Bone marrow (tissue), 2 donors: ENCODE measurements around the gene ZSWIM4.
"Not testable (repeated sequence)": the region's sequence is repeated elsewhere in the genome, so short reads cannot be mapped to it uniquely, and the experiment has no call there.

Experiments
- DNase-seq, 2 donors: peaks; one replicate each; lab custom pipeline; 2025; lab: John Stamatoyannopoulos, UW

The ZSWIM4 gene

GRCh38 chr19:13849991-13850909 lies 55.0 kb downstream of the ZSWIM4 start:
- DNase-seq, result peak in 1 of 2 donors; percentile 66

DNA sequence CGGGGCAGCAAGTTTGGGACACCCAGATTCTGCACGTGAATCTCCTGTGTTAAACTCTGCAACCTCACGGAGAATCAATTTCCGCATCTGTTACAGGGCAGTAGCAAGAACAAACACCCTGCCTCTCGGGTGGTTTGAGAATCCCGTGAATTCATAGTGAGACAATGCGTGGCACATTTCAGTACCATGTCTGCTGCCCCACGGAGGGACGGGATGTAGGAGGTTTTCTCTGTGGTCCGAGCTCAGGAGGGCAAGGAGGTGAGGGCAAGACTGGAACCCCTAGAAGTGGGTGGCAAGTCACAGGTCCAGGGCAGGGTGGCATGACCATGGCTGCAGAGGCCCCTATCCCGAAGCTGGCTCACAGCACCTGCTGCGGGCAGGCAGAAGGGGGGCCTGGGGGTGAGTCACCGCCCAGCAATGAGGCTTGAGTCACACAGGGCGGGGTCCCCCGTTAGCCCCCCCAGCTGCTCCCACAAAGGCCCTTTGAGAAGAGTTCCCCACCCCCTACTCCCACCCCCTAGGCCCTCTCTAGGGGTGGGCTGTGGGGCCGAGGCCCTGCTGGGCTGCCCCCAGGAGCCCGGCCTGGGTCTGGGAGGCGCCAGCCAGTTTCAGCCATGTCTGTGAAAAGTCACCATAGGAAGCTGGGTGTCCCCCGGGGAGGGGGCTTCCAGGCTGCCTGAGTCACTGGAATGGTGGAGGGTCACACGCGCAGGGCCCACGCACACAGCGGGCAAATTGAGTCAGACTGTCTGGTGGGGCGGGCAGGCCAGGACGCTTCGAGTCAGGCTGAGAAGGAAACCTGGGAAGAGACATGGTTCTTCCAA lies 55.9 kb downstream of the ZSWIM4 start:
- DNase-seq, result peak; percentile 70 to 88

GRCh38 chr19:13851734-13852114 lies 56.5 kb downstream of the ZSWIM4 start:
- DNase-seq, result not testable (repeated sequence)

DNA sequence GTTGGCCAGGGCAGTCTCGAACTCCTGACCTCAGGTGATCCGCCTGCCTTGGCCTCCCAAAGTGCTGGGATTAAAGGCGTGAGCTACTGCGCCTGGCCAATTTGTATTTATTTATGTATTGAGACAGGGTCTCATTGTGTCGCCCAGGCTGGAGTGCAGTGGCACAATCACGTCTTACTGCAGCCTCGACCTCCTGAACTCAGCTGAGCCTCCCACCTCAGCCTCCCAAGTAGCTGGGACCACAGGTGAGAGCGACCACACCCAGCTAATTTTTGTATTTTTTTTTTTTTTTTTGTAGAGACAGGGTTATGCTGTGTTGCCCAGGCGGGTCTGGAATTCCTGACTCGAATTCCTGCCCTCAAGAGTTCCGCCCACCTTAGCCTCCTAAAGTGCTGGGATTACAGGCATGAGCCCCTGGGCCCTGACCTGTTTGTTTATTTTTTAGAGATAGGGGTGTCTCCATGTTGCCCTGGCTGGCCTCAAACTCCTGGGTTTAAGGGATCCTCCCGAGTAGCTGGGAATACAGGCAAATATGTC lies 57.0 kb downstream of the ZSWIM4 start:
- DNase-seq, result not testable (repeated sequence)

DNA sequence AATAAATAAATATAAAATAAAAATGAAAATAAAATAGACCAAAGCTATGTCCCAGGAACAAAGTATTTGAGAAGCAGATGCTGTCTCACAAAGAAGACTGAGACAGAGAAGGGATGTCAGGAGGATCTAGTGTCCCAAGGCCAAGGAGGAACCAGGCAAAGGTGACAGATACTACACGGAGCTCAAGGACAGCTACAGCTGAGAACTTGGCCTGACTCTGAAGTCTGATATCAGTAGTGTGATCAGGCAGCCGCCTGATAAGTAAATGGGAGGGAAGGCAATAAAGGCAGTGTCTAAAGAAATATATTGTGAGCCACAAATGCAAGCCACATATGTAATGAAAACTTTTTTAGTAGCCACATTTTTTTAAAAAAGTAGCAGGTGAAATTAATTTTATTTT lies 61.3 kb downstream of the ZSWIM4 start:
- no peak for DNase-seq

DNA sequence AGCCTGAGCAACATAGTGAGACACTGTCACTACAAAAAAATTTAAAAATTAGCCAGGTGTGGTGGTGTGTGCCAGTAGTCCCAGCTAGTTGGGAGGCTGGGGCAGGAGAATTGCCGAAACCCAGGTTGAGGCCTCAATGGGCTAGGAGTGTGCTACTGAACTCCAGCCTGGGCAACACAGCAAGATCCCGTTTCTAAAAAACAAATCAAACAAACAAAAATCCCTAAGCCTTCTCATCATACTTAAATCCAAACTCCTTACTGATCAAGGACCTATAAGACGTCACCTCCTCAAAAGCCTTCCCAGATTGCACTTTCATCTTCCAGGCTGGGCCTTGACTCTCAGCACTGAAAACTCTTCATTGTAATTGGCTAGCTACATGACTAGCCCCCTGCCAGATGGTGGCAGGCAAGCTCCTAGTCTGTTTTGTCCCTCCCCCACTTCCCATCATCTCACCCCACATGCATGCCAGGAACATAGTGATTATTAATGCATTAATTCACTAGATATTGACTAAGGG lies 64.2 kb downstream of the ZSWIM4 start:
- peak in 1 of 2 donors; percentile 26 for DNase-seq

- no peak for DNase-seq
Observed at GRCh38 chr19:13860679-13861391, 65.6 kb downstream of the ZSWIM4 start.

GRCh38 chr19:13861392-13861713 lies 66.1 kb downstream of the ZSWIM4 start:
- peak; percentile 67 to 86 for DNase-seq

GRCh38 chr19:13861714-13862531 lies 66.7 kb downstream of the ZSWIM4 start:
- peak; percentile 88 to 89 for DNase-seq

DNA sequence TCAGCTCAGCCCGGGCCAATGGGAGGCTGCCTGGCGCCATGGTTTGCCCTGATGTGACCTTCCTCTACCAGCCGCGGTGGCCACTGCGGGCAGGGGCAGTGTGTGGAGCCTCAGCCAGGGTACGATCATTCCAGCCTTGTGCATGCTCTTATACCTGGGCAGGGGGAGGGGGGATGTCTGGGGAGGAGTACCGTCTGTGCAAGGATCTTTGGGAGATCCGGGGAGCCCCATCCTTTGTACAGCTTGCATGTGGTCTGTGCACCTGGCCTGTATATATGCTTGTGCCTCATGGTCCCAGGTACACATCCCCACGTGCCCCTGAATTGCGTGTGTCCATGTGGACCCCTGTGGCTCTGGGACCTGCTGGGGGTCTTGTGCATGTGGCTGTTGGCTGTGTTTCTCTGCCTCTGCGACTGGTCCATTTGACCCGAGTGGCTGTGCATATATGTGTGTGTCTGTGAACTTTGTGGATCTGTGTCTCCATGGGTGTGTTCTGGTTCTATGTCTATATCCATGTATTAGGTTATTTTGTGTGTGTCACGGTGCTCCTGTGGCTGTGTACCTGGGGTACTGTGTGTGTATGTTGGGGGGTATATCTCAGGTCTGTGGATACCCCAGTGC lies 68.9 kb downstream of the ZSWIM4 start:
- no peak for DNase-seq

- DNase-seq, result no peak
Observed at GRCh38 chr19:13864667-13865570, 69.7 kb downstream of the ZSWIM4 start.

DNA sequence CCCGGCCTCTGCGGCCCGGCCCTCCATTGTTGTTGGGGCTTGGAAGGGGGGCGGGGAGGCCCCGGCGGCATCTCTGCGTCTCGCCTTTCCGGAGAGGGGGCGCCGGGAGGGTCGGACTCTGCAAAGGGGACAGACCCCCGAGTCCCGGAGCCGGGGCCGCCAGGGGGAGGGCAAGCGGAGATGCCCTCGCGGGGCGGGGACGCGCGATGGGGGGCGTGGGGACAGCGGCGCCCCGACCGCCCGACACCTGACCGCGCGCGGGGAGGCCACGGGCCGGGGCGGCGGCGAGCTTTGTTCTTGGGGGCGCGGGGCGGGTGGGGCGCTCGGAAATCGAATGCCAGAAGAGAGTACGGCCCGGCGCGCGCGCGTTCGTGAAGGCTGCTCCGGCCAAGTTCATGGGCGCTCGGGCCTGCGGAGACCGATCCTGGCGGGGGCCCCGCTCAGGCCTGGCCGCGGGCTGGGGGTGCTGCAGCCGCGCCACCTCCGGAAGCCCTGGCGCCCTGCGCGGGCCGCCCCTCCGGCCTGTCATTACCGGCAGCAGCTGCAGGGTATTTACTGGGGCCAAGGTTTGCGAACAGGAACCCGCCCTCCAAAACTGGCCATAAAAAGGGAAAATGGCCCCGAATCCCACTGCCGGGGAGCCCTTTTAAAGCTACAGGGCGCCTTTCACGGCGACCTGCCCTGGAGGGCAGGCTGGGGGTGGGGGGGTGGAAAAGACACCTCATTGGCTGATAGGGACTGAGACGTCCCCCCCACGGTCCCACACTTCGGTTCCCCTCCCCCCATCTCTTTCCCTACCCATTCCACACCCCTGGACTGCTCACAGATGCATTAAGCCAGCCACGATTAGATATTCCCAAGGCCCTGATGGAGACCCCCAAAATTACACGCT lies 70.6 kb downstream of the ZSWIM4 start:
- no peak for DNase-seq

DNA sequence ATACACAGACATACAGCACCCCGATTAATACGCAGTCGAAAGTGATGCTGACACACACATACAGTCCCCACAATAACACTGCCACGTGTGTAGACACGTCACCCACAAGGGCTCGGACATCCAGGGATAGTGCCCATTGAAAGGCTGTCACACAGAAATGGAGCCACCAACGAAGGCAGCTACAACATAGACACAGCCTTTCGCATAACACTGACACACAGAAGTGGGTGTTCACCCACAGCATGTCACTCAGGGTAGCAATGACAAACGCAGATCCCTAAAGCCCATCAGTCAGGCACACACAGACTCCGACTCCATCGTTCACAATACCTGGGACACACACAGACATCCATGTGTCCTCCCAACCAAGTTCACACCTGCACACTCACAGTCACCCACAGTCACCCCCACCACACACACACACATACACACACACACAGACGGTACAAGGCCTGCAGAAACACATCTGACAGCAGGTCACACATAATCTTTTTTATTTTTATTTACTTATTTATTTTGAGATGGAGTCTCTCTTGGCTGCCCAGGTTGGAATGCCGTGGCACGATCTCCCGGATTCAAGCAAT lies 71.3 kb downstream of the ZSWIM4 start:
- no peak for DNase-seq

GRCh38 chr19:13868663-13869062 lies 73.4 kb downstream of the ZSWIM4 start:
- no peak for DNase-seq

DNA sequence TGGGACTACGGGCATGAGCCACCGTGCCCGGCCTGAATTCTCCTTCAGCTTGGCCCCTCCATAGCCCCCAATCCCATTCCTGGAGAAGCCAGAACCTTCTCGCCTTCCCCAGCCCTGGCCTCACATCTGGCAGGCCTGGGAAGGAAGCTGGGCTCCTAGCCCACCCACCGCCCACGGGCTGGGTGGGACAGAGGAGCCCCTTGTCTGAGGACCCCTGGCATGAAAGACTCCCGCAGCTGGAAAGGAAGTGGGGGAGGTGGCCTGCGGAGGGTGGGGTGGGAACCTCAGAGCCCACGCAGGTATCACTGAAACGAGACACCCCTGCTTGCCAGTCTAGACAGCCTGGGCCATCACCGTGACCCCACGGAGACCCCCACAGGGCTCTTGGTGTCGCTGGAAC lies 74.0 kb downstream of the ZSWIM4 start:
- DNase-seq, result no peak

GRCh38 chr19:13870873-13871272 lies 75.6 kb downstream of the ZSWIM4 start:
- DNase-seq, result no peak

DNA sequence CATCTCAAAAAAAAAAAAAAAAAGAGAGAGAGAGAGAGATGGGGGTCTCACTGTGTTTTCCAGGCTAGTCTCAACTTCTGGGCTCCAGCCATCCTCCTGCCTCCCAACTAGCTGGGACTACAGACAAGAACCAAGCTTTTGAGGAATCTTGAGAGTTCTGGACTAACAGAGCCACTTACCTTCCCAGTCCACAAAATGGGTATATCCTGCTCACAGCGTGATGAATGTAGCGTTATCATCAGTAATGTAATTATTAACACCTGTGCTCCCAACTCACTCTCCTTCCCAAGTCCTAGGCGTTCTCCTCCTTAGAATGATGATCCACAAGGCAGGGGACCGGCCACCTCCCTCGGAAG lies 77.1 kb downstream of the ZSWIM4 start:
- DNase-seq, result no peak

- peak; percentile 17 to 38 for DNase-seq
Observed at GRCh38 chr19:13872695-13873389, 77.6 kb downstream of the ZSWIM4 start.
